Fibroblast of skin of abdomen (primary cell): Measurements from ENCODE around the gene IRGQ.
A peak's percentile ranks its signal among the peaks of the same experiment; 100 is the strongest.
"Not testable (repeated sequence)": the region's sequence is repeated elsewhere in the genome, so short reads cannot be mapped to it uniquely, and the experiment has no call there.

Experiments
- DNase-seq: peaks from one replicate; pipeline ENCODE4 v3.0.0-alpha.2; 2013

Gene IRGQ

DNA sequence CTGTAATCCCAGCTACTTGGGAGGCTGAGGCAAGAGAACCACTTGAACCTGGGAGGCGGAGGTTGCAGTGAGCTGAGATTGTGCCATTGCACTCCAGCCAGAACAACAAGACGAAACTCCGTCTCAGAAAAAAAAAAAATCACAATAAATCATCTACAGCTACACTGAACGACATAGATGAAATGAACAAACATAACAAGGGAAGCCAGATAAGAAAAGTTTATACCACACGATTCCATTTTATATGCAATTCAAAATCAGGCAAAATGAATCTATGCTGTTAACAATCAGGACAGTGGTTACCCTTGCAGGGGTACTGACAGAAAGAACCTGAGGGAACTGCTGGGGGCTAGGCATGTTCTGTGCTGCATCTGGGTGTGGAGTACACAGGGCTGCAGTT lies 26.3 kb downstream of the IRGQ start:
- no peak for DNase-seq

DNA sequence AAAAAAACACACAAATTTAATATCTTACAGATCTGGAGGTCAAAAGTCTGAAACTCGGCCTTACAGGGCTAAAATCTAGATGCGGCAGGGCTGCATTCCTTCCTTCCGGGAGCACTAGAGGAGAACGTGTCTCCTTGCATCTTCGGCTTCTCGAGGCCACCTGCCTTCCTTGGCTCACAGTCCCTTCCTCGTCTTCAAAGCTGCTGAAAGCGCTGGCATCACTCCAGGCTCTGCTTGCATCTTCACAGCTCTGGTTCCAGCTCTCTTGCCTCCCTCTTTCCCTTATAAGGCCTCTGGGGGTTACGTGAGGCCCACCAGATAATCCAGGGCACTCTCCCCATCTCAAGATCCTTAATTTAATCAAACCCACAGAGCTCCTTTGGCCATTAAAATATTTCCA lies 31.1 kb downstream of the IRGQ start:
- no peak for DNase-seq

DNA sequence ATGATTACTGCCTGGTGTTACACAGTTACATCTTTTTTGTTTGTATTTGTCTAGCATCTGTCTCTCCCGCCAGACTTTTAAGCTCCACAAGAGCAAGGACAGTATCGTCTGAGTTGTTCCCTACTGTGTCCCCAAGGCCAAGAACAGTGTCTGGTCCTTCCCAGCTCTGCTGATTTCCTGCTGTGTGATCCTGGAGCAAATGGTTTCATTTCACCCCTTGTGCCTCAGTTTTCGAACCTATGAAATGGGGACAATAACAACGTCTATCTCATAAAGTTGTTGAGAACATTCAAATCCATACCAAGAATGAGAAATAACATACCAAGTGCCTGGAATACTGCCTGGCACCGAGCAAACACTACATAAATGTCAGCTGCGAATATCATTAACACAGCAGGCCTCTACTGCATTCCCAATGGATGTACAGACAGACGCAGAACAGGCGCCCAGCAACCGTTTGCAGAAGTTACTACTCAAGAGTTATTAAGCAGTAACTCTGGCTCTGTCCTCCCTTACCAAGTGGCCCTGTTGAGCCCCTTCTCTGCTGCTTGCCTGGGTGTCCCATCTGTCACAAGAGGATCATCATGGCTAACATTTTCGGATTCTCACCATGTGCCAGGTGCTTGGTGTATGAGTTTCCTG lies 32.0 kb downstream of the IRGQ start:
- no peak for DNase-seq

DNA sequence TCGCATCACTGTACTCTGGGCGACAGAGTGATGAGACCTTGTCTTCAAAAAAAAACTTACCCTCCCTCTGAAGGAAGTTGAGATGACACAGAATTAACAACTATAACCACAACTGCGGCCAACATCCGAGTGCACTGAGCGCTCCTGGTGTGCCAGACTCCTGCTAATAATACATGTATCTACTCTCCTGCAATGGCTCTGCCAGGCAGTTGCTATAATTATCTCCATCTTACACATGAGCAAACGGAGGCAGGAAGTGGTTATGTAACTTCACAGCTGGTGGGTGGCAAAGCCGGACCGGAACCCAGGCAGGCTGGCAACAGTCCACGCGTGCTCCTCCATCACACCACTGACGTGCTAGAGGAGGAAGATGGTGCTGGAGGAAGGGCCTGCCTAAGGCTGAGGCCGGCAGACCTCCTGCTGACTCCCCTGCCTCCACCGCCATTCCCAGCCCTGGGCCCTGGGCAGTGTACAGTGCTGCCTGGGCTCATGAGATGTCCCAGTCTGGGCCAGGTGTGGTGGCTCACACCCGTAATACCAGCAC lies 33.2 kb downstream of the IRGQ start:
- DNase-seq = peak; percentile 63

DNA sequence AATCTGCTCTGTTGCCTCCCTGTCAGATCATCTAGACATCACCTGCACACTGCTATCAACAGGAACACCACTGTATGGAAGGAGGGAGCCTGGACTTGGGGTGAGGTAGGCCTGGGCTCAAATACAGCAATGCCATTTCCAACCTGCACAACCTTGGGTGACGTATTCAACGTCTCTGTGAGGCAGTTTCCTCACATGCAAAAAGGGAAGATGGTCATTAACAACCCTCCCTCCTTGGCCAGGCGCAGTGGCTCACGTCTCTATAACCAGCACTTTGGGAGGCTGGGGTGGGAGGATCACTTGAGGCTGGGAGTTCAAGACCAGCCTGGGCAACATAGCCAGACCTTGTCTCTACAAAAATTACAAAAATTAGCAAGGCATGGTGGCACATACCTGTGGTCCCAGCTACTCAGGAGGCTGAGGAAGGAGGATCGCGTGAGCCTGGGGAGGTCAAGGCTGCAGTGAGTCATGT lies 33.7 kb downstream of the IRGQ start:
- no peak for DNase-seq

DNA sequence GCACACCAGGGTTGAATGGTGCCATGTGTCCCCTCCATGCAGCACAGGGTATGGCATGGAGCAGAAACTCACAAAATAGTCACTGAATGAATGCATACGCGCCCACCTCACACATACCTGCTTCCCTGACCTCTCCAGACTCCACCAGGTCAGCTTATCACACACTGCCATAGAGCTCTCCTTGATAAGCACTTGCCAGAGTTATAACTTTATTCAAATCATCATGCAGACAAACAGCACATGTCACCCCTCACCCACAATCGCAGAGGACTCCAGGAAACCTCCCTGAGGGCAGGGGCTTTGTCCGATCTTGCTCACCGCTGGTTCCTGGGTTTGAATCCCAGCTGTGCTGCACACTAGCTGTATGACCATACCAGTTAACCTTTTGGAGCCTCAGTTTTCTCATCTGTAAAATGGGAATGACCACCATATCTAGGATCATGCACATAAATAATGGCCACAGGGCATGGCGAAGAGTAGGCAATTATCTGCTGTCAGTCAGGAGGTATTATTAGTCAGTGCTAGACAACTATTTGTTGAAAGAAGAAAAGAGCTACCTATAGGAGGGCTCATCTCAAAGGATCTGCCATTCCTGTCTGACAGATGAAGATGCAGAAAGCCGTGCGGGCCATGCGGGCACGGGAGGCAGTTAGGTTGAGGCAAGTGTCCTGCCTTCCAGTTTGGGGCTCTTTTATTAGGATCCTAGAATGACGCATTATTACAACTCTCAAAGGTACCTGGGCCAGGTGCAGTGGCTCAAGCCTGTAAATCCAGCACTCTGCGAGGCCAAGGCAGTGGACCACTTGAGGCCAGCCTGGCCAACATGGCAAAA lies 34.6 kb downstream of the IRGQ start:
- DNase-seq = no peak

DNA sequence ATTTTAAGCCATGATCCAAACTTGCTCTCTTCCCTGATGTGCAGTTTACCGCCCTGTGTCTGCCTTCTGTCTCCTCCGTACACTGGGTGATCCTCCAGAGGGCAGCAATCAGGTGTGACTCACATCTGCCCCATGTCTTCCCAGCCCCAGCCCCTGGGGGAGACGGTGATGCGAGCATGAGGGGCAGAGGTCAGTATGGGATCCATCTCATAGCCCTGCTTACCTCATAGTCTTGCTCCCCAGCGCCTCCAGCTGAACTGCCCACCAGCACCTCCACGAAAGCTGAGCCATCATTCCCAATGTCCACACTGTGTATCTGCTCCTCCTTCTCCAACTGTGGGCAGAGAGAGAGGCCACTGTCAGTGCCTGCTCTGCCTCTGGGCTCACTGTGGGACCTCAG lies 35.2 kb downstream of the IRGQ start:
- DNase-seq = no peak

DNA sequence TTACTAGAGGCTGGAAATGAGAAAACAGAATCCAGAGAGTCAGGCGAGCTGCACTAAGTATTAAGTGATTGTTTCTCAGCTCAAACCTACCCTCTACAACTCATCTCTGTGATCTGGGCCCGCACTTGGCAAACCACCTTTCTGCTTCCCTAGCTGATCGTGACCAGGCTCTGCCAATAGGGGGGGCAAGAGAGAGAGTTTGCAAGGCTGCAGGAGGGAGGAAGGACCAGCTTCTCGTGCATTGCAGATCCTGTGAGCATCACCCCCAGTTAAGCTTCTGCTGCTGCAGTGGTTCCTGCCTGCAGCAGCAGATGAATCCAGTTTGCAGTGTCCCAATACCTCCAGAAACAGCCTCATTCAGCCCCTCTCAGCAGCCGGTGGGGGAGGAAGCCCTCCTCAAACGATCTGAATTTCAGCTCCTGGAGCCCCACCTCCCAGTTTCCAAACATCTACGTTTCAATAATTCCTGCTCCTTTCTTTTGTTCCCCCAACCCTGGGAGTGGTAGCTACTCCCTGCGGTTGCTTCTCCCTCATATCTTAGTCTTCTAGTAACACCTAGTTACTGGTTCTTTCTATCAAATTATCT lies 40.7 kb downstream of the IRGQ start:
- DNase-seq = peak; percentile 56

DNA sequence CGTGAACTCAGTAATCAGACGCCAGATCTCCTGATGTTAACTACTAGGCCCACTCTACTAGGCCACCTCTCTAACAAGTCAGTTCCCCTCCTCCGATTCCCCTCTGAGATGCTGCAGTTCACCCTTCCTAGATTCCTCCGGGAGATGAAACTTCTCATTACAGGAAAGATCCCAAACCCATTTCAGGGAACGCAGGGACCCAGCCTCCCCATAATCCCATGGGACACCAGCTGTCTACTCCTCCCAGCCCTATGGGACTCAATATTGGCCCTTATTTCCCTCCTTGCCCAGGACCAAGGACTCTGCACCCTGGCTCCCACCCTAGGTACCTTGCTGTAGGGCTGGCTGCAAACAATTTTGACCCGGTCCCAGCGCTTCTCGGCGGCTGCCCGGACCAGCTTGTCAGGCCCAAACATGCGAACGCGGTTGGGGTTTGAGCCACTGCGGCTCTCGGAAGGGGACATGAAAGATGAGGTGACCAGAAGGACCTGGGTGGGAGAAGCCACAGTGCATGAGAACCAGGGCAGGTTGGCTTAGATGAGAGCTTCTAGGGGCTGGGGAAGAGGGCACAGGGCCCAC lies 41.5 kb downstream of the IRGQ start:
- DNase-seq = no peak

DNA sequence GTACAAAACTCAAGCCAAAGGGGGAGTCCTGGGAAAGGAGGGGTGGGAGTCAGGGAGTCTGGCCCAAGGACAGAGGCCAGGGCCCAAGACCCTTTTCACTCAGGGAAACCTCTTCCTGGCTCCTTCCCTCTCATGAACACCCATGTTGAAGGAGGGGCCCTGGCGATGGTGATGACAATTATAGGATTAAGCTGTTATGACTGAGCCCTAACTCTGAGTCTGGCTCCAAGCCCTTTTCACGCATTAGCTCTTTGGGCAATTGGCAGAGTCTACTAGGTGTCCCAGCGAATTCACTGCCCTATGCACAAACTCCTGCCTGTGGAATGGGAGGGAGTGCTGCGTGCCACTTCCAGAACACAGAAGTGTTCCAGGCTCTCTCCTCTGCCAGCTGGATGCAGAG lies 42.3 kb downstream of the IRGQ start:
- DNase-seq = no peak

DNA sequence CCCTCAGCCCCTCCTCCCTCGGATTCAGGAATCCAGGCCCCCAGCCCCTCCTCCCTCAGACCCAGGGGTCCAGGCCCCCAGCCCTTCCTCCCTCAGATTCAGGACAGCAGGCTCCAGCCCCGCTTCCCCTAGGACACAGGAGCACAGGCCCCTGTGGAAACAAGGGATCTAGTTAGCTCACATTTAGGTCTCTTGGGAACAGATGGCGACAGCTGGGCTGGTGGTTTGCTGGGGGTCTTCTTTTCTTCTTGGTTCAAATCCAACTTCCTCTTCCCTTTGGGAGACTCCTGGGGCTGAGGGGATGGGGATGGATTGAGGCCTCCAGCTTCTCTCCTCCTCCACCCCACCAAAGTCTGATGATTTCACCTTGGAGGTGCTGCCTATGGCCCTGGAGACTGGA lies 43.3 kb downstream of the IRGQ start:
- no peak for DNase-seq

DNA sequence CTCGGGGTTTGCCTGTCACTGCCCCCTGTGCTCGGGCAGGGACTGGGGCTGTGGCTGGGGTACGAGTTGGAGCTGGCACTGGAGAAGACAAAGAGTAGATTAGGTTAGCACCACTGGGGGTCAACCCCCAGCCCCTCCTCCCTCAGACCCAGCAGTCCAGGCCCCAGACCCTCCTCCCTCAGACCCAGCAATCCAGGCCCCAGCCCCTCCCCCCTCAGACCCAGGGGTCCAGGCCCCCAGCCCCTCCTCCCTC lies 43.8 kb downstream of the IRGQ start:
- no peak for DNase-seq

DNA sequence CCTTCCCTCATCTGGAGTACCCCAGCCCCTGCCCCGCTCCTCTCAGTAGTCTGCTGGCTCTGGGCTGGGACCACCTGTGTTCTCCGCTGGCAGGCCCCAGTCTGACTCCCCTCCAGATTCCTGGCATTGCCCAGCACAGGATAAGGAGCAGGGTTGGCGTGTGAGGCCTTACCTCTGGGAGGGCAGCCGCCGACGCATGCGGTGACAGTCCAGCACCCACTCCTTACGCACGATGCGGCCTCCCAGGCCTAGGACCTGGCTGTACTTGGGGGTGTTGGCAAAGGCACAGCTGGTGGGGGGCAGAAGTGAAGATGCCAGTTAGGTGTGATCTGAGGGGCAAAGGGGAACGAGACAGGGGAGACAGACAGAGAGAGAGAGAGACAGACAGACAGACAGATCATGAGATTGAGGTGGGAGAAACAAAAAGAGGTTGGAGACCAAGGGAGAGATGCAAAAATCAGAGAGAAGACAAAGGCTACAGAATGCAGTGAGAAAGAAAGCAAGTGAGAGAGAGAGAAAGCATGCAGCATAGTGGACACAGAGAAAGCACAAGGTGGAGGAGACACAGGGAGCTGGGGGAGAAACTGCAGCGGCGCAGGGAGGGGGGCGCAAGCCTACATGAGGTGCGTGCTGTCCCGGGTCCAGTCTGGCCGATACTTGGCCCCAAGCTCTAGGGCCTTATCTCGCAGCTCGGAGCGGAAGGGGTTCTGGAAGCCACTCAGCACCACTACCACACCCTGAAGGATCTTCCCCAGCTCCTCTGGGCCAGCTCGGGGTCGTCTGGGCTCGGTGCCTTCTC lies 44.3 kb downstream of the IRGQ start:
- DNase-seq = no peak

DNA sequence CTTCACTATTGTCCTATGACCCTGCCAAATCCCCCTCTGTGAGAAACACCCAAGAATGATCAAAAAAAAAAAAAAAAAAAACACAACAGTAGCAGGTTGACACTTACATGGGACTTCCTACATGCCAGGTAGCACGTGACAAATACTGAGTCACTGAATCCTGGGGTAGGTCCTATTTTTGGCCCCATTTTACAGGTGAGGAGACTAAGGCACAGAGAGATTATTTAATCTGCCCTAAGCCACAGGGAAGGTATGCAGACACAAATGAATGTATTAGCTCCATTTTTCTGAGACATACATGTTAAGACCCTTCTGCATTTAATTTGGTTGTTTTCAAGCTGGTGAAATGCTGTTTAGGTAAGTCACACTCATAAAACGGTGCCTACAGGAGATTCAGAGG lies 47.2 kb downstream of the IRGQ start:
- no peak for DNase-seq

DNA sequence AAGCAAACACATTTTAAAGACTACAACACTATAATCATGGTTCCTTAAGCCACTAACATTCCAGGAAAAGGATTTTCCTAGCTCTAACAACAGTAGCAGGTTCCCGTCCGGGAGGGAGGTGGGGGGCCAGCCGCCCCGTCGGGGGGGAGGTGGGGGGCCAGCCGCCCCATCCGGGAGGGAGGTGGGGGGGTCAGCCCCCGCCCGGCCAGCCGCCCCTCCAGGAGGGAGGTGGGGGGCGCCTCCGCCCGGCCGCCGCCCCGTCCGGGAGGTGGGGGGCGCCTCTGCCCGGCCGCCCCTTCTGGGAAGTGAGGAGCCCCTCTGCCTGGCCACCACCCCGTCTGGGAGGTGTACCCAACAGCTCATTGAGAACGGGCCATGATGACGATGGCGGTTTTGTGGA lies 48.0 kb downstream of the IRGQ start:
- not testable (repeated sequence) for DNase-seq

DNA sequence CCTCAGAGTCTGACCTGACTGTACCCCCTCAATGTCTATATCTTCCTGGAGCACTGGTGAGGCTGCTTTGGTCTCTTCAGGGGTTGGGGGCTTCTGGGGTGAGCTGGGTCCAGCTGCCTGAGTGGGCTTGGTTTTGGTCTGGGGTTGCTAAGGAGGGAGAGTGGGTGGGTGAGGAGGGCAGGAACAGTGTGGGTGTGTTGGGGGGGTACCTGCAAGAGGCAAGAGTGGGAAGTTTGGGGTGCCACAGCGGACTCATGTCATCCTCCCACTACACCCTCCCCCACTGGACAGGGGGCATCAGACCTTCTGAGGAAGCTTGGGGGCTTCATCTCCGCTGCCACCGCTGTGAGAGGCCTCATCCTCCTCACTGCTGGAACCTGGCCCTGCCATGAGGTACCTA lies 49.4 kb downstream of the IRGQ start:
- DNase-seq = no peak

DNA sequence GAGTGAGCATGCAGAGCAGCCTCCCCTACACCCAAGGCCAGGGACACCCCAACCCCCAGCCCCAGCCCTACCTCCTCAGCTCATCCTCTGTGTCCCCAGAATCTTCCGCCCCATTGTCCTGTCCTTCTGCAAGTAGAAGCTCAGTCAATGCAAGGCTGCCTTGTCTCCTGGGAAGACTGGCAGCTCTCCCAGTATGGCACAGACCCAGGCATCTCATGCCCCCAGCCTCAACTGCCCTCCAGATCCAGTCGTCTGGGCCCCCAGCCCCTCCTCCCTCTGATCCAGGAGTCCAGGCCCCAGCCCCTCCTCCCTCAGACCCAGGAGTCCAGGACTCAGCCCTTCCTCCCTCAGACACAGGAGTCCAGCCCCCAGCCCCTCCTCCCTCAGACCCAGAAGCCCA lies 50.0 kb downstream of the IRGQ start:
- DNase-seq = no peak

DNA sequence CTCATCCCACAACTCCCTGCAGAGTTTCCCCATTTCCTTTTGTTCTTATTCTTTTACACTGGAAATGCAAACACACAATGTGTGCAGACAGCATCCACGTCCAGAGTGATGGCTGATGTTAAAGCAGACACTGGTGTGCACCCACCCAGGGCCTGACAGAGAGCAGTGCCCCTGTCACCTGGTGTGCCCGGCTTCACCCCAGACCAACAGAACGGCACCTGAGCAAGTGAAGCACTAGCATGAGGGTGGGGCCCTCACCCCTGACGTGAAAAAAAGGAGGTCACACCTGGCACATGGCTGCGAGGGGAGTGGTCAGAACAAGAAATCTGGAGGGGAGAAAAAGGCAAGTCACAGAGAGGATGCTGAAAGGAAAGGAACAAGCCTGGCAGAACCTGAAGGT lies 50.7 kb downstream of the IRGQ start:
- DNase-seq = no peak

DNA sequence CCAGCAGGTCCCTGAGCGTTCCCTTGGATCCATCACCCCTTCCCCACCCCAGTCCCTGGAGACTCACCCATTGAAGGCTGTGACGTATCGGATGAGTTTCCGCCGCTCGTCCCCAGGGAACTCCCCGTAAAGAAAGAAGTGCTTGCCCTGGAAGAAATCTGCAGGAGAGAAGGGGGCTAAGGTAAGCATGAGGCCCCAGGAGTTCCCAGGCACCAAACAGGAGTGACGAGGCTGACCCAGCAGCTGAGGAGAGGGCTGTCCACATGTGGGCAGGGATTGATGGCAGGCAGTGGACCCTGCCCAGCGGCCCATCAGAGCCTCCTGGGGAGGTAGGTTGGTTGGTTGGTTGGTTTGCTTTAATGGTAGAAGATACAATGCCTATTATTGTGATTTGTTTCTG lies 51.9 kb downstream of the IRGQ start:
- no peak for DNase-seq

DNA sequence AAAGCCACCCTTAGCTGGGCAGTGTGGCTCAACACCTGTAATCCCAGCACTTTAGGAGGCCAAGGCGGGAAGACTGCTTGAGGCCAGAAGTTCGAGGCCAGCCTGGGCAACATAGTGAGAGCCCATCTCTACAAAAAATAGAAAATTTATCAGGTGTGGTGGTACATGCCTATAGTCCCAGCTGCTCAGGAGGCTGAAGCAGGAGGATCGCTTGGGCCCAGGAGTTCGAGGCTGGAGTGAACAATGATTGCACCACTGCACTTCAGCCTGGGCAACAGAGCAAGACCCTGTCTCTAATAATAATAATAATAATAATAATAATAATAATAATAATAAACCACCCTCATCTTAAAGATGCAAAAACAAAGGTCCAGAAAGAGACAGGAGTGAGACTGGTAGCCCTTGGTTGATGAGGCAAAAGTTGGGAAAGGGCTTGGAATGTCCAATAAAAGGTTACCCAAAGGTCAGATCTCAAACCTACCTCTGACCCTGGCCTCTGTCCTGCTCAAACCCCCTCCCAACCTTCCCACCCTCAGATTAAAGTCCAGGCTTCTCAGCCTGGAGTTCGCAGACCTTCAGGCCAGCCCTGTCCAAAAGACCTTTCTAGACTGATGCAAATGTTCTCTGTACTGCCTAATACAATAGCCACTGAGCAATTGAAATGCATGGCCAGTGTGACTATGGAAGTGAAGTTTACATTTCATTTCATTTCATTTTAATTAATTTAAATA lies 53.8 kb downstream of the IRGQ start:
- DNase-seq = no peak

DNA sequence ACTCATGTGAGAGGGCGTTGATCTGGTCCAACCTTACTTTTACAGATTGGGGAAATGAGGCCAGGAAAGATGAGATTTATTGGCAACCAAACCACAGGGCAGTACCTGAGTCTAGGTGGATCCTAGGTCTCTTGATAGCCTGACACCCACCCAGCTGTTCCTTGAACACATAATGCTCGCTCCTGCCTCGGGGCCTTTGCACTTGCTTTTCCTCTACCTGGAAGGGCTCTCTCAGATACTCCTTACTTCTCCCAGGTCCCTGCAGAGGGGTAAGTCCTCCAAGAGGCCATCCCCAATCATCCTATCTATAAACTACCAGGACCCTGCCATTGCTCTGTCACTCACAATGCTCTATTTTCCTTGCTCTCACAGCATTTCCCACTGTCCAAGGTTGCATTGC lies 55.6 kb downstream of the IRGQ start:
- DNase-seq = no peak

DNA sequence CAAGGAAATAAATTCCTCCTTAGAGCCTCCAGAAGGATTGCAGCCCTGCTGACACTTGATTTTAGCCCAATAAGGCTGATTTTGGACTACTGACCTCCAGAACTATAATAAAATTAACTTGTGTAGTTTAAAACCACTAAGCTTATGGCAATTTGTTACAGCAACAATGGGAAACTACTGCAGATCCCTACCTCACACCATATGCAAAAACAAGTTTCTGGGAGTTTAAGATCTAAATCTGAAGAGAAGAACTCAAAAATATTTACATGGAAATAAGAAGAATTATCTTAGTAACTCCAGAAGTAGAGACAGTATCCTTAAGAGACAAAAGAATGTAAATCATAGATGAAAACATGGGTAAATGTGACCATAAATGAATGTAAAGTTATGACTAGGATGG lies 57.0 kb downstream of the IRGQ start:
- no peak for DNase-seq
